NCI-H1694 (cell line): ENCODE data around the gene FOXI2.

ENCODE experiments used
- DNase-seq: peaks from one replicate; lab custom pipeline; 2025; lab: John Stamatoyannopoulos, UW

The FOXI2 gene

GRCh38 chr10:127743205-127743604 lies 6.2 kb downstream of the FOXI2 start:
- no peak for DNase-seq

DNA sequence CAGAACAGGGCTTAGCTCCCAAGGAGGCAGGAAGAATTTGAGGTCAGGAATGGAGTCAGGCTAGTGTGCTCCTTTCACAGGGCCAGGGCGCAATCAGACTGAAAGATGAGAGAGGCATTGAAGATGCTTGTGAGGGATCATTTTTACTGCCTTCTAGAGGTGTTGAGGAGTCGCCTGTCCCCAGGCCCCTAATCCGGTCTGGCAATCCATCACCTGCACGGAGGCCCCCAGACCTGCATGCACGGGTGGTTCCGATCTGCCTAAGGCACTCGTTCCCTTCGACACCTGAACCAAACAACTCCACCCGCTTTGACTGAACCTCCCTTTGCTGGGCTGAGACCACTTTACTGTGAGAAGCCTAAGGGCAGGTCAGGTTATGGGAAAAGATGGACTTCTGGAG lies 8.0 kb downstream of the FOXI2 start:
- no peak for DNase-seq

GRCh38 chr10:127745861-127746260 lies 8.9 kb downstream of the FOXI2 start:
- DNase-seq, result no peak

- no peak for DNase-seq
Measured at GRCh38 chr10:127755753-127756152, 18.8 kb downstream of the FOXI2 start.

GRCh38 chr10:127756264-127756663 lies 19.3 kb downstream of the FOXI2 start:
- no peak for DNase-seq

DNA sequence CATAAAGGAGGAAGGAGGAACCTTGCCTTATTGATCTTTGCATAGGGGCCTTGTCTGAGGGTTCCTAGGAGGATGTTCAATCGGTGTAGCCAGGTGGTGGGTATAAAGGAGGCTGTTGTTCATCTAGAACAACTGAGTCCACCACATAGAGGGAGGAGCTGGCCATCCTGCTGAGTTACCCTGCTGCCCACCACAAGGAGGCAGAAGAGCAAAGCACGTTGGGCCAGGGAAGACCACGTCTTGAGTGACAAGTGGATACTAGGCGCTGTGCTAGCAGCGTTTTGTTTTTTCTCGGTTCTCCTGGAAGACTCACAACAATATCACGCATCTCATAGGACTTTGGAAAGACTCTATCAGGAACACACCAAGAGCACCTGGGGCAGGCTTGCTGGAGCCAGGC lies 20.0 kb downstream of the FOXI2 start:
- no peak for DNase-seq

DNA sequence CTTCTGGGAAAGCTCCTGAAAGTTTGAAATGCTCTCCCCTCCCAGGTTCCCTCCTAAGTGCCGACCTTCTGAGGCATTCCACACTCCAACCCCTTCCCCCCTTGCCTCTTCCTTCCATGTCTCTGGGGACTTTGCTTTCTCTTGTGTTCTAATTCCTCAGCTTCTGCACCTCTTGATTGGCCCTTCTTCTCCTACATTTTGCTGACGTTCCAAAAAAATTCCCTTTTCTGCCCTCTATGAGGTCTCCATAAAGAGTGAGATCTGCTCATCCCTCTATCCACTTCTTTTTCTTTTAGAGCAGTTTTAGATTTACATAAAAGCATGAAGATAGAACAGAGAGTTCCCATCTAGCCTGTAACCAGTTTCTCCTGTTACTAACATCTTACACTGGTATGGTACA lies 22.3 kb downstream of the FOXI2 start:
- no peak for DNase-seq

GRCh38 chr10:127762925-127763324 lies 25.9 kb downstream of the FOXI2 start:
- DNase-seq, result no peak

GRCh38 chr10:127774766-127775559 lies 38.0 kb downstream of the FOXI2 start:
- DNase-seq, result no peak

DNA sequence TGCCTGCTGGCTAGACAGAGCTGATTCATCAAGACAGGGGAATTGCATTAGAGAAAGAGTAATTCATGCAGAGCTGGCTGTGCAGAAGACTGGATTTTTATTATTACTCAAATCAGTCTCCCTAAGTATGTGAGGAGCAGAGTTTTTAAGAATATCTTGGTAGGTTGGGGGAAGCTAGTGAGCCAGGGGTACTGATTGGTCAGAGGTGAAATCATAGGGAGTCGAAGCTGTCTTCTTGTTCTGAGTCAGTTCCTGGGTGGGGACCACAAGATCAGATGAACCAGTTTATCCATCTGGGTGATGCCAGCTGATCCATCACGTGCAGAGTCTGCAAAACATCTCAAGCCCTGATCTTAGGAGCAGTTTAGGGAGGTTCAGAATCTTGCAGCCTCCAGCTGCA lies 39.8 kb downstream of the FOXI2 start:
- DNase-seq, result no peak

- DNase-seq, result no peak
Measured at GRCh38 chr10:127781412-127781811, 44.4 kb downstream of the FOXI2 start.

GRCh38 chr10:127787873-127788272 lies 50.9 kb downstream of the FOXI2 start:
- DNase-seq, result no peak

DNA sequence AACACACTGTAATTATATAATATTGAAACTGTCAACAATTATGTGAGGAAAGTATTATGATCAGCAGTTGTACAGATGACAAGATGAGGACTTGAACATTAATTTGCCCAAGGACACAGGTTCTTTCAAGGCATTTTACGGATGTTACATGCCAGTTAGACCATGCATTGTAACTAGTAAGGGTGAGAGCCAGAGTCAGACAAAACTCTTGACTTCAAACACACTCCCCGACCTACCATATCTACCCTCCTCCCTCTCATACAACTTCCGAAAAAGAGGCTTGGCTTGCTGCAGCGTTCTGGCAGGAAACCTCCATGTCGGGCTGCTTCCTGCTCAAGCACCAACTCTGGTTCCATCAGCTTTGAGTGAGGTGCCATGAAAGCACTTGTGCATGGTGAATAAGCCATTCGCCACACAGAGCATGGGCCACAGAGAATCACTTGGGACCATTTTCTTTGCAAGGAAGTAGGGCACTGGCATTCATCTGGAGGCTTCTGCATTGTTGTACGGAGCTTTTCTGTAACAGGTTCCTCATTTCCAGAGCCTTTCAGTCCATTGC lies 53.2 kb downstream of the FOXI2 start:
- no peak for DNase-seq
